ENCODE data around the gene HOGA1.
A peak's percentile ranks its signal among the peaks of the same experiment; 100 is the strongest.

The HOGA1 gene

GRCh38 chr10:97571622-97572021, 12.6 kb upstream of the HOGA1 start:
- Histone ChIP-seq H3K27me3 (ENCODE audit: insufficient read depth, poor library complexity, severe bottlenecking) (no peaks in the 10 kb centered on the region), H3K4me3 (replicated peaks; ENCODE audit: insufficient read depth, low read length) (no peak overlapping the region), H3K27ac (replicated peaks) (no peak overlapping the region)
- no peak for TF ChIP-seq POLR2AphosphoS5 (IDR thresholded peaks at IDR 0.05; ENCODE audit: low read depth)
- no peak for TF ChIP-seq GABPA (IDR thresholded peaks at IDR 0.05; ENCODE audit: low read depth)
- TF ChIP-seq REST (IDR thresholded peaks at IDR 0.05; ENCODE audit: insufficient replicate concordance, low read depth) = no peak
- TF ChIP-seq SPI1 (IDR thresholded peaks at IDR 0.05; ENCODE audit: borderline replicate concordance, low read depth) = no peak
- TF ChIP-seq CTCF (IDR thresholded peaks at IDR 0.05; ENCODE audit: insufficient read depth, low read length) = no peak
- DNase-seq (ENCODE audit: low read depth in 1 of 2, low spot score in 1 of 2) = no peak

- Histone ChIP-seq H3K4me3 (replicated peaks; ENCODE audit: insufficient read depth, low read length) (no peak within 1 kb of the TSS), H3K27ac (replicated peaks) (no peak within 1 kb of the TSS)
- peak; percentile 61 to 80 for DNase-seq (ENCODE audit: low read depth in 1 of 2, low spot score in 1 of 2)
These were observed 11.8 kb upstream of the HOGA1 start, which contains the start of gene ANKRD2 for GRCh38 chr10:97572214-97572989. TSS of gene ANKRD2 (plus strand) at chr10:97572779. CDS start at chr10:97572789, 10 bp downstream.

More at GRCh38 chr10:97572214-97572989, 11.8 kb upstream of the HOGA1 start, which contains the start of gene ANKRD2:
- no peaks in the 10 kb centered on the region for H3K27me3 ChIP-seq (ENCODE audit: insufficient read depth, poor library complexity, severe bottlenecking)
- TF ChIP-seq SPI1 (IDR thresholded peaks at IDR 0.05; ENCODE audit: borderline replicate concordance, low read depth) (peak; percentile 64), POLR2AphosphoS5 (IDR thresholded peaks at IDR 0.05; ENCODE audit: low read depth) (no peak), REST (IDR thresholded peaks at IDR 0.05; ENCODE audit: insufficient replicate concordance, low read depth) (no peak), GABPA (IDR thresholded peaks at IDR 0.05; ENCODE audit: low read depth) (no peak), CTCF (IDR thresholded peaks at IDR 0.05; ENCODE audit: insufficient read depth, low read length) (peak; percentile 99)

Measured in HL-60 (cell line).